SH-SY5Y (cell line): Measurements from ENCODE around the gene CLEC12A.

Source experiments
- GATA2 ChIP-seq: IDR thresholded peaks from 2 replicates; pipeline ENCODE4 v1.6.1; 2011; ENCODE audit warnings: mild to moderate bottlenecking, low read depth, low read length
- GATA3 ChIP-seq: IDR thresholded peaks from 2 replicates; pipeline ENCODE4 v1.6.1; 2011; ENCODE audit warnings: low read depth, mild to moderate bottlenecking, low read length, moderate library complexity

- TF ChIP-seq GATA3 (no peak), GATA2 (no peak)
Measured at GRCh38 chr12:10018386-10018785, 47.2 kb downstream of the CLEC12A start.
